Stimulated activated CD4-positive, alpha-beta T cell treated with anti-CD3 and anti-CD28 coated beads, Interleukin-15, amount 100 ng/mL, for 48 hours (primary cell): ENCODE measurements around the gene CNTFR.

Source experiments
- DNase-seq, 2 donors: peaks; one replicate each; pipeline ENCODE4 v3.0.0-alpha.2; 2020; ENCODE audit warnings: low read depth in 2 of 2

Gene CNTFR

DNA sequence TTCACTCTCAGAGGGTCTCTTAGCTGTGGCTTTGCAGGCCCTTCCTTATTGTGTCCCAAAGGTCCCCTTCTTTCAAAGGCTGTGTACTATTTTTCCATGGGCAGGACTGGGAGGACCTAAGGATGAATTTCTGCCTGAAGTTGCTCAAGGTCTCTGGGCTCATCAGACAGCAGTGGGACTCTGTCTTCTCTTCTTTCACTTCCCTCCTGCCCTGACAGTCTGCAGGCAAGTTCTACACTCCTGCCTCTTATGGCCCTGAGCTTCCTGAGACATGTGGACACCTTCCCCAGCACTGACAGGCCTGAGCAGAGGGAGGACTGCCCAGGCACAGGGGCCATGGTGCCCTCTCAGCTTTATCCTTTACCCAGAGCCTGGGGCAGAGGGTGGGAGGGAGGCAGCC, 81.6 kb downstream of the CNTFR start:
- no peak for DNase-seq

DNA sequence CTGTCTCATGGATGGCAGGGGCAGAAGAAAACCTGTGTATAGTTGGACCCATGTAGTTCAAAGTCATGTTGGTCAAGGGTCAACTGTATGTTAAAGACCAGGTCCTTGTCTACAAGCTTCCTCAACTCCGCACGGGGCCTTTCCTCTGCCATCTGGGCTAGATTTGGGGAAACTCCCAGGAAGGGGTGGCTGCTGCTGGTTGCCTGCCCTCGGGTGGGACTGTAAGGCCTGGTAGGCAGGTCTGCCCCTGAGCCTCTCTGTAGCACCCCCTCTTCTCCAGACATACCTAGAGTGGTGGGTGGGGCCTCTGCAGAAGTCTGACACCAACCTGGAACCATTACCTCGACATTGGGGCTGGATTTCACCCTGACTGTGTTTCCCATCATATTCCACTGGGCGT, 82.0 kb downstream of the CNTFR start:
- no peak for DNase-seq

DNA sequence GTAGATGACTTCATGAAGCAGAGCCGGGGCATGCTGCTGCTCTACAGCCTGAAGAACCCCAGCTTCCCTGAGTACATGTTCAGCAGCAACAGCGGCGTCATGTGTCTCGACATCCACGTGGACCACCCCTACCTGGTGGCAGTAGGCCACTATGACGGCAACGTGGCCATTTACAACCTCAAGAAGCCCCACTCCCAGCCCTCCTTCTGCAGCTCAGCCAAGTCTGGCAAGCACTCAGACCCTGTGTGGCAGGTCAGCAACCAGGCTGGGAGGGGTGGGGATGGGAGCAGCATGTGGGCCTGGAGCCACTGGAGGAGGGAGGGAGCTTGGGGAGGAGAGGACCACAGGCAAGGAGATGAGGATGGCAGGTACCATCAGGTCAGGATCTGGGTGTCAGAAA, 82.9 kb downstream of the CNTFR start:
- DNase-seq: no peak

DNA sequence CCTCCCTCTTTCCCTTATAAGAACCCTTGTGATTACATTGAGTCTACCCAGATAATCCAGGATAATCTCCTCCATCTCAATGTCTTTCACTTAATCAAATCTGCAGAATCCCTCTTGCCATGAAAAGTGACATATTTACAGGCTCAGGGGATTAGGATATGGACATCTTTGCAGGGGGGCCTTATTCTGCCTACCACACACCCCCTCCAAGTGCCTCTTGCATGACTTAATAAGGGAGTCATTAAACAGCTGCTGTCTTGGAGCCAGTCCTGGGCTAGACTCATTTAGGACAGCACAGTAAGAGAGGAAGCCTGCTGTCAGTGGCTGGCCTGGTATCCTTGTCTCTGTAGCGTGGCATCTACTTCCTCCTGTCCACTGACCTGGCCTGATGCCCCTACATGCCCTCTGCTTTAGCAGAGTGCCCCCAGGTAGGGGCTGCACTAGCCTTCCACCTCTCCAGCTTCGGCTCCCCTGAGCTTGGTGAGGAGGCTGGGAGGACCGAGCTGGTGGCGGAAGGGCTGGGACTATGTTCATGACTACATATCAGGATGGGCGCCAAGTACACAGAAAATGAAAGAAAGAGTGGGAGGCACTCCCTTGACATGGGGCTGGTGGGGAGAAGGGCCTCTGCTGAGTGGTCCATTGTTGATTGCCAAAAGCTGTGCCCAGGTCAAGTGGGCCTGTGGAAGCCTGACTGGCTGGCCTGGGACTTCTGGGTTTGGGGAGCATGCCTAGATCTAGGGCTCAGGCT, 84.0 kb downstream of the CNTFR start:
- no peak for DNase-seq

- DNase-seq: no peak
Observed at GRCh38 chr9:34503406-34503805, 86.1 kb downstream of the CNTFR start.

GRCh38 chr9:34502891-34503290, 86.6 kb downstream of the CNTFR start:
- DNase-seq: no peak

- DNase-seq: no peak
Observed at GRCh38 chr9:34502471-34502870, 87.1 kb downstream of the CNTFR start.

DNA sequence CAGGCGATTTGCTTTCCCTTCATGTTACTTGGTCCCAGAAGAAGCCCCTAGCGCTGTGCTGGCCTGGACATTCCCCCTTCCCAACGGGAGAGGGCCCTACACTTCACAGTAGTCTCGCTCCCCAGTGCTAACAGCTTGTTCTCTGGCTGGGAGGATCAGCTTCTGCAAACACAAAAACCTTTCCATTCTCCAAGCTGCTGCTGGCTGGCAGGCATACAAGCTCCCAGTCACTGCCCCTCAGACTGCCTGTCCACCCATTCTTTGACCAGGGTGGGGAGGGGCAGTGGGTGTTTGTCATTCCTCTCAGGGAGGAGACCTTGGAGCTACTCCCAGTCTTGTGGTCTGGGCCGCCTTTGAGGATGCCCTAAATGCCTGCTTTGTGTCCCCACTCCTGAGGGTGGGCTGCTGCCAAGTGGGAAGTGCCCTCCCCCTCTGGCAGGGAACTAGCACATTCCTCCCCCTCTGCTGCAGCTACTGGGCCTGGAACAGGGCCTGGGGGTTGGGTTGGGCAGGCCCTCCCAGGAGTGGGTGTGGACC, 87.6 kb downstream of the CNTFR start:
- DNase-seq: no peak
